GM23338 (cell line): Measurements from ENCODE around the gene ZNF497. TPM values are rescaled to one million over a fixed set of nuclear protein-coding genes. Genes with fewer than 3 reads are reported as not detected.
A peak's percentile ranks its signal among the peaks of the same experiment; 100 is the strongest.

ENCODE experiments used
- ATAC-seq: fragments of 200-7000 bp; cut with Tn5 transposase; 3 replicates; pipeline ENCODE4 v1.9.1; 2020
- DNase-seq: peaks from one replicate; pipeline ENCODE4 v3.0.0-alpha.2; 2015; ENCODE audit warnings: low spot score
- H2AFZ ChIP-seq: fragments of 200-600 bp; sonication (generic); 2 replicates; pipeline ENCODE4 v1.8.0; 2016; ENCODE audit warnings: antibody characterized with exemption, mild to moderate bottlenecking, moderate library complexity
- H3F3A ChIP-seq: fragments of 200-600 bp; sonication (generic); replicated peaks from 2 replicates; pipeline ENCODE4 v1.8.0; 2017; ENCODE audit warnings: antibody characterized with exemption, mixed run types, low read depth
- H3K27ac ChIP-seq: fragments of 200-600 bp; sonication (generic); 2 replicates; pipeline ENCODE4 v1.6.1; 2016; ENCODE audit warnings: low read depth
- H3K27me3 ChIP-seq: fragments of 200-600 bp; sonication (generic); 2 replicates; pipeline ENCODE4 v1.8.0; 2016; ENCODE audit warnings: mild to moderate bottlenecking, mixed run types, moderate library complexity; ENCODE audit not compliant: insufficient read depth
- H3K36me3 ChIP-seq: fragments of 200-600 bp; sonication (generic); 2 replicates; pipeline ENCODE4 v1.8.0; 2016; ENCODE audit warnings: mild to moderate bottlenecking; ENCODE audit not compliant: insufficient read depth
- H3K4me1 ChIP-seq: fragments of 200-600 bp; sonication (generic); 2 replicates; pipeline ENCODE4 v1.8.0; 2016; ENCODE audit warnings: mild to moderate bottlenecking, moderate library complexity; ENCODE audit not compliant: insufficient read depth
- H3K4me2 ChIP-seq: fragments of 200-600 bp; sonication (generic); 2 replicates; pipeline ENCODE4 v1.7.1; 2017; ENCODE audit warnings: mixed run types
- H3K4me3 ChIP-seq: fragments of 200-600 bp; sonication (generic); 2 replicates; pipeline ENCODE4 v1.6.1; 2016; ENCODE audit warnings: mixed run types
- H3K79me2 ChIP-seq: fragments of 200-600 bp; sonication (generic); replicated peaks from 2 replicates; pipeline ENCODE4 v1.8.0; 2017; ENCODE audit warnings: mild to moderate bottlenecking; ENCODE audit not compliant: insufficient read depth
- H3K9me2 ChIP-seq: fragments of 200-600 bp; sonication (generic); 2 replicates; pipeline ENCODE4 v1.8.0; 2017; ENCODE audit not compliant: insufficient read depth
- H4K20me1 ChIP-seq: fragments of 200-600 bp; sonication (generic); replicated peaks from 2 replicates; pipeline ENCODE4 v1.8.0; 2017; ENCODE audit warnings: mild to moderate bottlenecking; ENCODE audit not compliant: insufficient read depth
- H3K27ac Mint-ChIP-seq: 2 replicates; pipeline ENCODE4 v1.8.0; 2020; ENCODE audit warnings: inconsistent platforms, mild to moderate bottlenecking, moderate library complexity, mixed read lengths
- H3K27me3 Mint-ChIP-seq: 3 replicates; pipeline ENCODE4 v1.8.0; 2022; ENCODE audit warnings: low read depth, mild to moderate bottlenecking, moderate library complexity, mixed read lengths, inconsistent platforms; ENCODE audit not compliant: insufficient read depth, poor library complexity
- H3K36me3 Mint-ChIP-seq: 3 replicates; pipeline ENCODE4 v1.8.0; 2021; ENCODE audit warnings: low read depth, mild to moderate bottlenecking, inconsistent platforms, moderate library complexity, mixed read lengths
- H3K4me1 Mint-ChIP-seq: 3 replicates; pipeline ENCODE4 v1.8.0; 2020; ENCODE audit warnings: mild to moderate bottlenecking, inconsistent platforms, mixed read lengths
- H3K4me3 Mint-ChIP-seq: 3 replicates; pipeline ENCODE4 v1.8.0; 2021; ENCODE audit warnings: moderate library complexity, mild to moderate bottlenecking, inconsistent platforms, mixed read lengths
- H3K9me3 Mint-ChIP-seq: 3 replicates; pipeline ENCODE4 v1.8.0; 2020; ENCODE audit warnings: moderate library complexity, mild to moderate bottlenecking, inconsistent platforms, mixed read lengths
- CTCF ChIP-seq, 2 experiments: fragments of 200-600 bp in 1 of 2; sonication (generic) in 1 of 2; conservative IDR thresholded peaks; 2 replicates each; pipeline versions ENCODE4 v1.5.1 to v1.6.1; 2016 to 2017; ENCODE audit warnings: antibody characterized with exemption in 2 of 2, low read depth in 2 of 2, mild to moderate bottlenecking in 2 of 2, moderate library complexity in 1 of 2
- ETS1 ChIP-seq: IDR thresholded peaks from 2 replicates; pipeline ENCODE4 v1.6.1; 2016; ENCODE audit warnings: antibody characterized with exemption
- EZH2 ChIP-seq: fragments of 200-600 bp; sonication (generic); IDR thresholded peaks from one replicate; pipeline ENCODE4 v1.8.0; 2017; ENCODE audit warnings: antibody characterized with exemption, mild to moderate bottlenecking, low read depth; ENCODE audit not compliant: unreplicated experiment
- EZH2phosphoT487 ChIP-seq: fragments of 200-600 bp; sonication (generic); IDR thresholded peaks from one replicate; pipeline ENCODE4 v1.8.1; 2018; ENCODE audit warnings: antibody characterized with exemption; ENCODE audit not compliant: unreplicated experiment
- JUNB ChIP-seq: IDR thresholded peaks from one replicate; pipeline ENCODE4 v1.6.1; 2016; ENCODE audit warnings: antibody characterized with exemption; ENCODE audit not compliant: unreplicated experiment
- NANOG ChIP-seq: IDR thresholded peaks from 2 replicates; pipeline ENCODE4 v1.6.1; 2016; ENCODE audit warnings: antibody characterized with exemption, borderline replicate concordance
- POLR2AphosphoS5 ChIP-seq: IDR thresholded peaks from 2 replicates; pipeline ENCODE4 v1.6.1; 2016; ENCODE audit warnings: antibody characterized with exemption, low read depth
- ZNF114 ChIP-seq: fragments of 250-450 bp; sonication (Bioruptor Pico); IDR thresholded peaks from 2 replicates; pipeline ENCODE4 v1.5.0; 2020; ENCODE audit warnings: mild to moderate bottlenecking, moderate library complexity
- ZNF462 ChIP-seq: fragments of 250-450 bp; sonication (Bioruptor Pico); IDR thresholded peaks from 2 replicates; pipeline ENCODE4 v1.5.0; 2020; ENCODE audit warnings: mild to moderate bottlenecking, moderate library complexity
- polyA plus RNA-seq: library from polyadenylated mRNA; unstranded; fragments of >200 nt; fragmentation: Nextera tagmentation; extraction: Ambion mirVana; gene quantifications from 2 replicates; pipeline ENCODE4 v1.2.1, GENCODE V29; 2016
- total RNA-seq: library from RNA; depleted of rRNA; stranded (reverse); fragments of >200 nt; shearing (Covaris generic); gene quantifications from 2 replicates; pipeline ENCODE4 v1.2.3, GENCODE V29; 2014

ZNF497 gene
- total and polyA plus RNA-seq, 2 experiments from 2014 or later = 0.44 to 2.0 TPM

- TF ChIP-seq ZNF114 (CRISPR knock-in tag) (no peak), EZH2phosphoT487 (no peak), CTCF (conservative IDR thresholded peaks at IDR 0.05; ENCODE audit: low read depth in 2 of 2) (no peak), POLR2AphosphoS5 (peak; percentile 66)
- H3K4me1 ChIP-seq = peaks cover 5% of the 10 kb centered on the region; the same call in 1 of the 2 replicates
- peaks cover 16% of the 10 kb centered on the region for H3K79me2 ChIP-seq
- Mint-ChIP-seq H3K4me3 (peak within 1 kb of the TSS; percentile 67), H3K27me3 (peaks cover 34% of the 10 kb centered on the region), H3K9me3 (no peaks in the 10 kb centered on the region), H3K4me1 (peaks cover 11% of the 10 kb centered on the region), H3K36me3 (peaks cover 47% of the 10 kb centered on the region), H3K27ac (peak within 1 kb of the TSS; percentile 23; the same call in 1 of the 2 replicates)
- H4K20me1 ChIP-seq = peaks cover 19% of the 10 kb centered on the region
- H3K27ac ChIP-seq = 0 out of 2 replicates have a peak within 1 kb of the TSS, but pooled peaks have one; percentile 45
- H3K36me3 ChIP-seq = peaks cover 26% of the 10 kb centered on the region
- H3K4me3 ChIP-seq = peak within 1 kb of the TSS; percentile 68
- H3K9me2 ChIP-seq = no peaks in the 10 kb centered on the region
- peak; percentile 63 for ATAC-seq
- peak within 1 kb of the TSS; percentile 84 for H3K4me2 ChIP-seq
- DNase-seq = peak; percentile 69
- H3K27me3 ChIP-seq = peaks cover 18% of the 10 kb centered on the region
- peaks cover 58% of the 10 kb centered on the region for H3F3A ChIP-seq
- H2AFZ ChIP-seq = no peak within 1 kb of the TSS
These were observed 32.8 kb upstream of the ZNF497 start, which contains the start of gene RNF225 for GRCh38 chr19:58395220-58395978. Gene RNF225, plus strand, starts transcription at chr19:58395656. Its CDS starts 434 bp downstream, at chr19:58396090.

GRCh38 chr19:58394821-58395219, 32.3 kb upstream of the ZNF497 start:
- DNase-seq (no peak), ATAC-seq (no peak)
- no peaks in the 10 kb centered on the region for H3K9me2 ChIP-seq
- 0 out of 2 replicates have a peak overlapping the region, but pooled peaks have one; percentile 45 for H3K27ac ChIP-seq
- peaks cover 24% of the 10 kb centered on the region for H4K20me1 ChIP-seq
- H3K4me2 ChIP-seq = no peak overlapping the region
- no peak overlapping the region; the same call in 1 of the 2 replicates for H3K4me3 ChIP-seq
- H3K79me2 ChIP-seq = peaks cover 22% of the 10 kb centered on the region
- peaks cover 32% of the 10 kb centered on the region for H3K36me3 ChIP-seq
- peaks cover 10% of the 10 kb centered on the region for H3K4me1 Mint-ChIP-seq
- H3K27me3 ChIP-seq = peaks cover 17% of the 10 kb centered on the region
- H3K36me3 Mint-ChIP-seq = peaks cover 53% of the 10 kb centered on the region
- H3K9me3 Mint-ChIP-seq = no peaks in the 10 kb centered on the region
- H3K4me1 ChIP-seq = peaks cover 5% of the 10 kb centered on the region; the same call in 1 of the 2 replicates
- peak overlapping the region; percentile 23; the same call in 1 of the 2 replicates for H3K27ac Mint-ChIP-seq
- H2AFZ ChIP-seq = no peak overlapping the region
- peak overlapping the region; percentile 13; the same call in 1 of the 3 replicates for H3K4me3 Mint-ChIP-seq
- H3F3A ChIP-seq = peaks cover 61% of the 10 kb centered on the region
- peaks cover 29% of the 10 kb centered on the region for H3K27me3 Mint-ChIP-seq
- no peak for TF ChIP-seq EZH2
- TF ChIP-seq JUNB = no peak
- no peak for TF ChIP-seq ZNF462 (CRISPR knock-in tag)
- no peak for TF ChIP-seq ETS1
- TF ChIP-seq POLR2AphosphoS5 = no peak
- TF ChIP-seq NANOG = no peak
- TF ChIP-seq ZNF114 (CRISPR knock-in tag) = no peak
